ENCODE measurements around the gene PNMA8A.

- TF ChIP-seq CTCF (IDR thresholded peaks at IDR 0.05), result peak; percentile 77 to 96 (median 88)
- no peak for TF ChIP-seq POLR2A (IDR thresholded peaks at IDR 0.05)
These were observed 16.6 kb upstream of the PNMA8A start for GRCh38 chr19:46487802-46488445.

All from right lobe of liver (tissue), 4 donors.